ENCODE results near the gene NAXE.
"Not testable (repeated sequence)": the region's sequence is repeated elsewhere in the genome, so short reads cannot be mapped to it uniquely, and the experiment has no call there.

The NAXE gene

DNA sequence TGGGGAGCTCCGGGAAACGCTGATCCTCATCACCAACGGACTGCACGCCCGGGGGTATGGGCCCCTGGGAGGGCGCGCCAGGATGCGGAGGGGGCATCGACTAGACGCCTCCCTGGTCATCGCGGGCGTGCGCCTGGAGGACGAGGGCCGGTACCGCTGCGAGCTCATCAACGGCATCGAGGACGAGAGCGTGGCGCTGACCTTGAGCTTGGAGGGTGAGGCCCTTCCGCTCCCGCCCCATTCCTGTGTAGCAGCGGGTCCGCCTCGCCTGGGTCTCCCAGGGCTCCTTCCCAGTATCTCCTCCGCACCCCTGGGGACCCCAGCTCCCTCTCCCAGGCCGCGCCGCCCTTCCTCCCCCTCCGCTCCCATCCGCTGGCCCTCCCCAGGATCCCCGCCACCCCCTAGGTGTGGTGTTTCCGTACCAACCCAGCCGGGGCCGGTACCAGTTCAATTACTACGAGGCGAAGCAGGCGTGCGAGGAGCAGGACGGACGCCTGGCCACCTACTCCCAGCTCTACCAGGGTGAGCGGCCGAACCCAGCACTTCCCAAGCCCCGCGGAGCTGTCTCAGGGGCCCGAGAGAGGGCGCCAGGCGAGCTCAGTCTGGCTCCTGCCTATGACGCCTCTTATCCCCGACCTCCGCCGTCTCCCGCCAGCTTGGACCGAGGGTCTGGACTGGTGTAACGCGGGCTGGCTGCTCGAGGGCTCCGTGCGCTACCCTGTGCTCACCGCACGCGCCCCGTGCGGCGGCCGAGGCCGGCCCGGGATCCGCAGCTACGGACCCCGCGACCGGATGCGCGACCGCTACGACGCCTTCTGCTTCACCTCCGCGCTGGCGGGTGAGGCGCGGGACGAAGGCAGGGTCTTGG lies 32.6 kb downstream of the NAXE start:
- in situ Hi-C loops (cut with MboI; ENCODE audit: low sequenced_read_pairs, unreplicated experiment), result no loop called here
- peak; percentile 72 for DNase-seq (ENCODE audit: low spot score)
- TF ChIP-seq, protein P1, sequence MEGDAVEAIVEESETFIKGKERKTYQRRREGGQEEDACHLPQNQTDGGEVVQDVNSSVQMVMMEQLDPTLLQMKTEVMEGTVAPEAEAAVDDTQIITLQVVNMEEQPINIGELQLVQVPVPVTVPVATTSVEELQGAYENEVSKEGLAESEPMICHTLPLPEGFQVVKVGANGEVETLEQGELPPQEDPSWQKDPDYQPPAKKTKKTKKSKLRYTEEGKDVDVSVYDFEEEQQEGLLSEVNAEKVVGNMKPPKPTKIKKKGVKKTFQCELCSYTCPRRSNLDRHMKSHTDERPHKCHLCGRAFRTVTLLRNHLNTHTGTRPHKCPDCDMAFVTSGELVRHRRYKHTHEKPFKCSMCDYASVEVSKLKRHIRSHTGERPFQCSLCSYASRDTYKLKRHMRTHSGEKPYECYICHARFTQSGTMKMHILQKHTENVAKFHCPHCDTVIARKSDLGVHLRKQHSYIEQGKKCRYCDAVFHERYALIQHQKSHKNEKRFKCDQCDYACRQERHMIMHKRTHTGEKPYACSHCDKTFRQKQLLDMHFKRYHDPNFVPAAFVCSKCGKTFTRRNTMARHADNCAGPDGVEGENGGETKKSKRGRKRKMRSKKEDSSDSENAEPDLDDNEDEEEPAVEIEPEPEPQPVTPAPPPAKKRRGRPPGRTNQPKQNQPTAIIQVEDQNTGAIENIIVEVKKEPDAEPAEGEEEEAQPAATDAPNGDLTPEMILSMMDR (IDR thresholded peaks at IDR 0.05; ENCODE audit: borderline replicate concordance, control extremely low read depth, extremely low read depth, insufficient read depth, missing control alignments), result peak; percentile 54

DNA sequence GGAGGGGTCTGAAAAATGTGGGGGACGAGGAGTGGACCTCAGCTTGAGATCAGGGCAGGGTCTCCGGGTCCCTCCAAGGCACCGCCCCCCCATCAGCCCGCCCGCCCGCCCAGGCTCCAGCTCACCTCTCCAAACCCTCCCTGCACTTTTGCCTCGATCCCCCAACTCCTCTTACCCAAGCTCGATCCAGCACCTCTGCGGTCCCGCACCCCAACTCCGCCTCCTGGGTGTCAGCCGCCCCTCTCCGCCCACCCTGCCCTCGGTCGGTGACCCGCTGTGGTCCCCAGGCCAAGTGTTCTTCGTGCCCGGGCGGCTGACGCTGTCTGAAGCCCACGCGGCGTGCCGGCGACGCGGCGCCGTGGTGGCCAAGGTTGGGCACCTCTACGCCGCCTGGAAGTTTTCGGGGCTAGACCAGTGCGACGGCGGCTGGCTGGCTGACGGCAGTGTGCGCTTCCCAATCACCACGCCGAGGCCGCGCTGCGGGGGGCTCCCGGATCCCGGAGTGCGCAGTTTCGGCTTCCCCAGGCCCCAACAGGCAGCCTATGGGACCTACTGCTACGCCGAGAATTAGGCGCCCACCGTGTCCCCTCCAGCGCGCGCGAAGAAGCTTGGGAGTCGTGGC lies 33.3 kb downstream of the NAXE start:
- DNase-seq (ENCODE audit: low spot score), result no peak
- in situ Hi-C loops (cut with MboI; ENCODE audit: low sequenced_read_pairs, unreplicated experiment), result no loop called here
- TF ChIP-seq, protein P1 (IDR thresholded peaks at IDR 0.05; ENCODE audit: borderline replicate concordance, control extremely low read depth, extremely low read depth, insufficient read depth, missing control alignments), result no peak

DNA sequence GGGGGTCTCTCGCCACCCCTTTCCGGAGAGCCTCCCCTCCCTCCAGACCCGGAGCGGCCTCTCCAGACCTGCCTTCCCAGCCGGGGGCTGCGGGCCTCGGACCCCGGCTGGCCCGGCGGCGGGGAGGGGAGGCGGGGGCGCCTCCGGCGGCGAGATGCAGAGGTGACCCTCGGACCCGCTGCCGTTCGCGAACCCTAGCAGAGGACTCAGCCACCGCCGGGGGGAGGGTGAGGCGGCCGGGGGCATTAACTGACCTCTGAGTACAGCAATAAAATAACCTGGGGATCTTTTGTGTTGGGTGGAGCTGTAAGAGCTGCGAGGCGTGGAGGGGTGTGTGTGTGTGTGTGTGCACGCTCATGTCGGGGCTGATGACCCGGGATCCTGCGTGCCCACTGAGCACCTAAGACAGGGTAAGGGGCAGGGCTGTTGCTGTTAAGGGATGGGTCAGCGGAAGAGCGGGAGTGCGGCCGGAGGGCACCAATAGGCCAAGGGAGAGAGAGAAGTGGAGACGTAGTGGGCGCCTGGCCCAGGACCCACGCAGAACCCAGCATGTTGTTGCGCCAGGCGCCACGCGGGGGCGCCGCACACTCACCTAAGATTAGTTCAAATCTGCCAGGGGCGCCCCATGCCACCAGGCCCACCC lies 34.0 kb downstream of the NAXE start:
- peak; percentile 75 for DNase-seq (ENCODE audit: low spot score)
- in situ Hi-C loops (cut with MboI; ENCODE audit: low sequenced_read_pairs, unreplicated experiment), result no loop called here
- TF ChIP-seq, protein P1 (IDR thresholded peaks at IDR 0.05; ENCODE audit: borderline replicate concordance, control extremely low read depth, extremely low read depth, insufficient read depth, missing control alignments), result peak; percentile 66

GRCh38 chr1:156626079-156626438 lies 34.5 kb downstream of the NAXE start:
- DNase-seq (ENCODE audit: low spot score), result no peak
- TF ChIP-seq, protein P1 (IDR thresholded peaks at IDR 0.05; ENCODE audit: borderline replicate concordance, control extremely low read depth, extremely low read depth, insufficient read depth, missing control alignments), result no peak
- in situ Hi-C loops (cut with MboI; ENCODE audit: low sequenced_read_pairs, unreplicated experiment), result no loop called here

GRCh38 chr1:156627313-156627880 lies 35.8 kb downstream of the NAXE start:
- TF ChIP-seq, protein P1 (IDR thresholded peaks at IDR 0.05; ENCODE audit: borderline replicate concordance, control extremely low read depth, extremely low read depth, insufficient read depth, missing control alignments), result peak; percentile 63
- in situ Hi-C loops (cut with MboI; ENCODE audit: low sequenced_read_pairs, unreplicated experiment), result no loop called here
- no peak for DNase-seq (ENCODE audit: low spot score)

- TF ChIP-seq, protein P1 (IDR thresholded peaks at IDR 0.05; ENCODE audit: borderline replicate concordance, control extremely low read depth, extremely low read depth, insufficient read depth, missing control alignments), result no peak
- in situ Hi-C loops (cut with MboI; ENCODE audit: low sequenced_read_pairs, unreplicated experiment), result no loop called here
- no peak for DNase-seq (ENCODE audit: low spot score)
Observed at GRCh38 chr1:156629823-156630449, 38.4 kb downstream of the NAXE start.

DNA sequence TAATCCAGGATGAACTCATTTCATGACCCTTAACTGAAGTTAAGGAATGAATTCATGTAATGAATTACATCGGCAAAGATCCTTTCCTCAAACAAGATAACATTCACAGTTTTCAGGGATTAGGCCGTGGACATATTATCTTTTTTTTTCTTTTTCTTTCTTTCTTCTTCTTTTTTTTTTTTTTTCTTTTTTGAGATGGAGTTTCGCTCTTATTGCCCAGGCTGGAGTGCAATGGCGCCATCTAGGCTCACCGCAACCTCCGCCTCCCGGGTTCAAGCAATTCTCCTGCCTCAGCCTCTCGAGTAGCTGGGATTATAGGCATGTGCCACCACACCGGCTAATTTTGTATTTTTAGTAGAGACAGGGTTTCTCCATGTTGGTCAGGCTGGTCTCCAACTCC lies 39.6 kb downstream of the NAXE start:
- in situ Hi-C loops (cut with MboI; ENCODE audit: low sequenced_read_pairs, unreplicated experiment); DNase-seq (ENCODE audit: low spot score): not testable (repeated sequence)
